HepG2 (cell line): ENCODE data around the gene RAN. TPM values are rescaled to one million over a fixed set of nuclear protein-coding genes. Genes with fewer than 3 reads are reported as not detected.

Experiments
- ATAC-seq: fragments of 200-7000 bp; cut with Tn5 transposase; 3 replicates; pipeline ENCODE4 v1.9.1; 2020; ENCODE audit warnings: mild to moderate bottlenecking, moderate library complexity
- BruUV-seq: library from RNA; stranded (reverse); fragments of 400-500 nt; replicated peaks from 2 replicates; lab custom pipeline; 2021; lab: Mats Ljungman, UMichigan
- CTCF ChIA-PET: fragments of 300-600 bp; formaldehyde crosslinking; extraction: SDS; loops from one replicate; lab custom pipeline; 2021; ENCODE audit warnings: low total read pairs, inconsistent platforms, low intra/inter-chr PET ratio; lab: Yijun Ruan, JAX
- POLR2A ChIA-PET: fragments of 350-600 bp; sonication (Branson Sonifier 250); formaldehyde crosslinking; loops from one replicate; lab custom pipeline; 2020; ENCODE audit warnings: antibody characterized with exemption, inconsistent platforms; lab: Yijun Ruan, JAX
- DNase-seq: peaks from one replicate; pipeline ENCODE4 v3.0.0-alpha.2; 2015; ENCODE audit warnings: low spot score
- FAIRE-seq: peaks from 3 replicates; lab custom pipeline; 2011; peaks lifted over from hg19 to GRCh38; lab: Jason Lieb, UNC
- H2AFZ ChIP-seq: one replicate; pipeline ENCODE4 v1.6.1; 2011; ENCODE audit warnings: low read length, inconsistent platforms
- H3K27ac ChIP-seq: fragments of 300-600 bp; 3 replicates; pipeline ENCODE4 v1.8.0; 2011; ENCODE audit warnings: mixed run types, mild to moderate bottlenecking, mixed read lengths, low read length, inconsistent platforms; ENCODE audit not compliant: insufficient read depth; ENCODE audit errors: extremely low read length
- H3K27me3 ChIP-seq, 2 experiments: fragments of 200-600 bp in 1 of 2; 2 replicates in 1 of 2; 3 replicates in 1 of 2; pipeline versions ENCODE4 v1.6.0 to v1.8.0; 2011; ENCODE audit warnings: low read length in 2 of 2, mild to moderate bottlenecking in 2 of 2, moderate library complexity in 2 of 2, inconsistent platforms in 1 of 2; ENCODE audit not compliant: insufficient read depth in 2 of 2, control insufficient read depth in 1 of 2
- H3K36me3 ChIP-seq, 2 experiments: fragments of 200-600 bp in 1 of 2; replicated peaks in 1 of 2; 2 replicates in 1 of 2; 3 replicates in 1 of 2; pipeline versions ENCODE4 v1.5.1 to v1.8.0; 2011; ENCODE audit warnings: low read length in 2 of 2, inconsistent platforms in 1 of 2; ENCODE audit not compliant: insufficient read depth in 2 of 2, control insufficient read depth in 1 of 2
- H3K4me1 ChIP-seq: 2 replicates; pipeline ENCODE4 v1.5.1; 2012; ENCODE audit warnings: low read length, inconsistent platforms; ENCODE audit not compliant: insufficient read depth
- H3K4me2 ChIP-seq: 2 replicates; pipeline ENCODE4 v1.6.0; 2011; ENCODE audit warnings: low read depth, low read length, inconsistent platforms
- H3K4me3 ChIP-seq, 3 experiments: fragments of 200-600 bp in 1 of 3; sonication (generic), shearing (Covaris generic) in 1 of 3; replicated peaks in 1 of 3; 2 replicates each; pipeline ENCODE4 v1.5.1; 2011 to 2016; ENCODE audit warnings: low read length in 3 of 3, inconsistent platforms in 2 of 3, low read depth in 2 of 3, mild to moderate bottlenecking in 2 of 3, control low read depth in 1 of 3, mixed read lengths in 1 of 3; ENCODE audit not compliant: insufficient read depth in 1 of 3
- H3K79me2 ChIP-seq: one replicate; pipeline ENCODE4 v1.6.1; 2011; ENCODE audit warnings: low read length, inconsistent platforms; ENCODE audit not compliant: insufficient read depth
- H3K9ac ChIP-seq: 2 replicates; pipeline ENCODE4 v1.6.0; 2011; ENCODE audit warnings: mild to moderate bottlenecking, low read depth, low read length, inconsistent platforms; ENCODE audit not compliant: insufficient read depth
- H3K9me3 ChIP-seq: 2 replicates; pipeline ENCODE4 v1.5.1; 2012; ENCODE audit warnings: mild to moderate bottlenecking, low read length
- H4K20me1 ChIP-seq: 2 replicates; pipeline ENCODE4 v1.6.0; 2011; ENCODE audit warnings: inconsistent platforms, mild to moderate bottlenecking, low read length, moderate library complexity; ENCODE audit not compliant: insufficient read depth
- BATF2 ChIP-seq: sonication (generic); formaldehyde crosslinking; IDR thresholded peaks from 2 replicates; pipeline ENCODE4 v1.8.0; 2022; ENCODE audit warnings: mild to moderate bottlenecking, missing genetic modification reagents, moderate library complexity
- CEBPG ChIP-seq: IDR thresholded peaks from 2 replicates; pipeline ENCODE4 v1.6.1; 2016
- MAFF ChIP-seq: IDR thresholded peaks from 2 replicates; pipeline ENCODE4 v1.6.1; 2011; ENCODE audit warnings: low read depth, low read length, improper control_type of control experiment
- MAFK ChIP-seq, 2 experiments: IDR thresholded peaks in 1 of 2; conservative IDR thresholded peaks in 1 of 2; 2 replicates each; pipeline ENCODE4 v1.6.1; 2011; ENCODE audit warnings: improper control_type of control experiment in 2 of 2, low read length in 2 of 2
- MEF2D ChIP-seq: sonication (generic); formaldehyde crosslinking; IDR thresholded peaks from 2 replicates; pipeline ENCODE4 v1.5.1; 2020; ENCODE audit warnings: mild to moderate bottlenecking, missing genetic modification reagents
- SIN3A ChIP-seq: IDR thresholded peaks from 2 replicates; pipeline ENCODE4 v1.6.1; 2011; ENCODE audit warnings: low read depth, mild to moderate bottlenecking, control low read depth, low read length, borderline replicate concordance
- TRIM22 ChIP-seq: fragments of 450-650 bp; IDR thresholded peaks from 2 replicates; pipeline ENCODE4 v1.6.1; 2017
- ZC3H13 ChIP-seq: sonication (generic); formaldehyde crosslinking; IDR thresholded peaks from 2 replicates; pipeline ENCODE4 v1.8.1; 2023; ENCODE audit warnings: mild to moderate bottlenecking, missing genetic modification reagents, moderate library complexity
- ZFP36L2 ChIP-seq: sonication (generic); formaldehyde crosslinking; IDR thresholded peaks from 2 replicates; pipeline ENCODE4 v1.4.0; 2020; ENCODE audit warnings: missing genetic modification reagents
- ZNF124 ChIP-seq: sonication (generic); formaldehyde crosslinking; IDR thresholded peaks from 2 replicates; pipeline ENCODE4 v1.4.0; 2020; ENCODE audit warnings: missing genetic modification reagents
- ZNF34 ChIP-seq: sonication (generic); formaldehyde crosslinking; IDR thresholded peaks from 2 replicates; pipeline ENCODE4 v1.4.0; 2020; ENCODE audit warnings: mild to moderate bottlenecking, missing genetic modification reagents, borderline replicate concordance
- WGBS: methylation state at CpG from one replicate; pipeline ENCODE4 v1.1.6; 2017; ENCODE audit warnings: low lambda C conversion rate; 5-methylcytosine and 5-hydroxymethylcytosine counted together
- in situ Hi-C: cut with HindIII; loops from 2 replicates; pipeline ENCODE4 v1.10.0; 2017; ENCODE audit warnings: low pct_unique_long_range_greater_than_20kb; ENCODE audit not compliant: extremely low pct_ligation_motif_present
- intact Hi-C: fragments of 100-400 bp; cut with micrococcal nuclease; formaldehyde crosslinking; loops from one replicate; pipeline ENCODE4 v1.10.0; 2022; ENCODE audit not compliant: unreplicated experiment
- polyA plus RNA-seq, 8 experiments: library from polyadenylated mRNA; depleted of rRNA in 3 of 8; stranded (reverse) in 7 of 8; unstranded in 1 of 8; fragments of >200 nt; fragmentation: Illumina TruSeq in 4 of 8; extraction: Trizol in 4 of 8; gene quantifications; 2 replicates each; pipeline versions ENCODE4 v1.2.1 to v1.2.3, GENCODE V29; 2011 to 2016; ENCODE audit warnings: low read depth in 4 of 8, missing spikeins in 1 of 8, mixed read lengths in 1 of 8; ENCODE audit not compliant: insufficient read depth in 1 of 8
- total RNA-seq, 5 experiments: library from RNA; depleted of rRNA; stranded (reverse); fragments of >200 nt; fragmentation: Illumina TruSeq; extraction: Trizol; gene quantifications; 2 replicates each; pipeline ENCODE4 v1.2.3, GENCODE V29; 2016; ENCODE audit warnings: low read depth in 1 of 5
- TF ChIP-seq, protein P1 (sequence below), 2 experiments: sonication (generic) in 1 of 2; formaldehyde crosslinking in 1 of 2; IDR thresholded peaks; 2 replicates each; pipeline versions ENCODE4 v1.4.0 to v1.6.1; 2018 to 2020; ENCODE audit warnings: missing genetic modification reagents in 2 of 2, borderline replicate concordance in 1 of 2, low read depth in 1 of 2, mild to moderate bottlenecking in 1 of 2, missing biosample characterization in 1 of 2

Gene RAN
- total and polyA plus RNA-seq, 2 of the 13 experiments (the other 11 are each of a cell fraction or from before 2014, with no cell fraction given): 1,335 to 1,630 TPM

DNA sequence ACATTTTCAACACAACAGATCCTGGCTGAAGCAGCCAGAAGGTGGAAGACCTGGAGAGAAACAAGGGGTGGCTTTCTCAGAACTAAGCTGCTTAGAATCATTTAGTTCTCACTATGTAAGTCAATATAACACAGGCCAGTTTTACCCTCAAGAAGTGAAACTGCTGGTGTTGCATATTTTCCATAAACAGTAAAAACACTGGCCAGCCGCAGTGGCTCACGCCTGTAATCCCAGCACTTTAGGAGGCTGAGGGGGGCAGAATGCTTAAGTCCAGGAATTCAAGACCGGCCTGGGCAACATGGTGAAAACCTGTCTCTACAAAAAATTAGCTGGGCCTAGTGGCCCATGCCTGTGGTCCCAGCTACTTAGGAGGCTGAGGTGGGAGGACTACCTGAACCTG is 44.4 kb upstream of the RAN start:
- peaks cover 24% of the 10 kb centered on the region for H3K4me1 ChIP-seq
- FAIRE-seq (no peak), DNase-seq (no peak), ATAC-seq (no peak)
- peaks cover 3 to 25% of the 10 kb centered on the region in 2 experiments; a peak in 4 of 5 replicates for H3K36me3 ChIP-seq
- ChIA-PET CTCF (interaction anchor here (1.6 kb wide), 1 partner anchor 43 kb away, joined by 6 read pairs; no protein-coding TSS in a partner anchor), POLR2A (interaction anchor here (0.8 to 1.1 kb wide), 2 partner anchors 10 to 51 kb away, joined by 3 to 4 read pairs; no protein-coding TSS in a partner anchor)
- BruUV-seq: no TSS peak
- WGBS: 93% methylated on average over 3 of the region's 3 CpGs
- intact Hi-C loops: no loop called here
- H4K20me1 ChIP-seq: no peaks in the 10 kb centered on the region
- H3K9ac ChIP-seq: no peak overlapping the region
- H3K27ac ChIP-seq: no peak overlapping the region
- no peak overlapping the region for H2AFZ ChIP-seq
- no peaks in the 10 kb centered on the region for H3K27me3 ChIP-seq
- H3K79me2 ChIP-seq: peaks cover 11% of the 10 kb centered on the region
- no peak overlapping the region for H3K4me2 ChIP-seq
- TF ChIP-seq MAFK (conservative IDR thresholded peaks at IDR 0.05 in 1 of 2, IDR thresholded peaks at IDR 0.05 in 1 of 2; ENCODE audit: low read length in 2 of 2) (peak; percentile 57 to 66), ZNF34 (CRISPR knock-in tag) (no peak), MAFF (peak; percentile 47; the same call in 1 of the 2 replicates), BATF2 (no peak)
- in situ Hi-C loops: no loop called here
- H3K4me3 ChIP-seq: no peak overlapping the region
- no peaks in the 10 kb centered on the region for H3K9me3 ChIP-seq

DNA sequence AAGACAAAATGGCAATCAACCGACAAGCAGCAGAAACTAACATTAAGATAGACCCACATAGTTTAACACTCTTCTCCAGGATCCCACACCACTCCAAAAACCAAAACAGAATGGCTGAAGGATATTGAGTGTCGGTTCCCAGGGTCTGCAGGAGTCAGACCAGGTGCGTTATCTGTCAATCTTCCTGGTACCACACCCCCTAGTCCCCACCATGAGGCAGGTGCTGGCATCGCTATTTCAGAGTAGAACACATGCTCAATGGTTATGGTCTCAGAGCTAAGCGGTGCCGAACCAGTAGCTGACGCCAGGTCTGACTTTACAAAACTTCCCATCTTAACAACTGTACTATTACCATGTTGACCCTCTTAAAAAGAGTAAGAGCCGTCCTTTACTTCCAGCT is 43.0 kb upstream of the RAN start:
- Histone ChIP-seq H3K4me3 (no peak overlapping the region), H3K4me1 (peaks cover 39% of the 10 kb centered on the region), H3K27me3 (no peaks in the 10 kb centered on the region), H3K27ac (no peak overlapping the region), H3K79me2 (peaks cover 11% of the 10 kb centered on the region), H3K9me3 (no peaks in the 10 kb centered on the region), H3K9ac (no peak overlapping the region), H4K20me1 (no peaks in the 10 kb centered on the region), H2AFZ (no peak overlapping the region), H3K4me2 (no peak overlapping the region), H3K36me3 (peaks cover 0 to 13% of the 10 kb centered on the region in 2 experiments; a peak in 2 of 5 replicates)
- CTCF ChIA-PET: no interaction called here
- POLR2A ChIA-PET: no interaction called here
- TF ChIP-seq SIN3A: no peak
- no peak for TF ChIP-seq ZNF124 (CRISPR knock-in tag)
- TF ChIP-seq MEF2D (CRISPR knock-in tag): no peak
- no peak for TF ChIP-seq ZFP36L2 (CRISPR knock-in tag)
- TF ChIP-seq, protein P1, sequence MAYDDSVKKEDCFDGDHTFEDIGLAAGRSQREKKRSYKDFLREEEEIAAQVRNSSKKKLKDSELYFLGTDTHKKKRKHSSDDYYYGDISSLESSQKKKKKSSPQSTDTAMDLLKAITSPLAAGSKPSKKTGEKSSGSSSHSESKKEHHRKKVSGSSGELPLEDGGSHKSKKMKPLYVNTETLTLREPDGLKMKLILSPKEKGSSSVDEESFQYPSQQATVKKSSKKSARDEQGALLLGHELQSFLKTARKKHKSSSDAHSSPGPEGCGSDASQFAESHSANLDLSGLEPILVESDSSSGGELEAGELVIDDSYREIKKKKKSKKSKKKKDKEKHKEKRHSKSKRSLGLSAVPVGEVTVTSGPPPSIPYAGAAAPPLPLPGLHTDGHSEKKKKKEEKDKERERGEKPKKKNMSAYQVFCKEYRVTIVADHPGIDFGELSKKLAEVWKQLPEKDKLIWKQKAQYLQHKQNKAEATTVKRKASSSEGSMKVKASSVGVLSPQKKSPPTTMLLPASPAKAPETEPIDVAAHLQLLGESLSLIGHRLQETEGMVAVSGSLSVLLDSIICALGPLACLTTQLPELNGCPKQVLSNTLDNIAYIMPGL (CRISPR knock-in tag; IDR thresholded peaks at IDR 0.05; ENCODE audit: borderline replicate concordance in 1 of 2, low read depth in 1 of 2): no peak
- TF ChIP-seq ZC3H13 (CRISPR knock-in tag): no peak
- no peak for TF ChIP-seq CEBPG (CRISPR knock-in tag)
- no peak for TF ChIP-seq TRIM22
- intact Hi-C loops: no loop called here
- no peak for FAIRE-seq
- ATAC-seq: no peak
- in situ Hi-C loops: no loop called here
- no TSS peak for BruUV-seq
- 98% methylated on average over 7 of the region's 8 CpGs for WGBS
- no peak for DNase-seq
